Panc1 (cell line): Measurements from ENCODE around the gene TOR1AIP2. TPM values are rescaled to one million over a fixed set of nuclear protein-coding genes. Genes with fewer than 3 reads are reported as not detected.

Source experiments
- ATAC-seq: fragments of 200-7000 bp; cut with Tn5 transposase; 2 replicates; pipeline ENCODE4 v1.9.1; 2020; ENCODE audit warnings: mild to moderate bottlenecking, moderate library complexity
- BruUV-seq: library from RNA; stranded (reverse); fragments of 400-500 nt; replicated peaks from 2 replicates; lab custom pipeline; 2021; lab: Mats Ljungman, UMichigan
- CTCF ChIA-PET: fragments of 300-600 bp; sonication (Branson Sonifier 250); formaldehyde crosslinking; loops from one replicate; lab custom pipeline; 2022; ENCODE audit warnings: antibody characterized with exemption; lab: Charles Lee
- POLR2A ChIA-PET: fragments of 300-600 bp; sonication (Branson Sonifier 250); formaldehyde crosslinking; loops from one replicate; lab custom pipeline; 2022; ENCODE audit warnings: antibody characterized with exemption; lab: Charles Lee
- DNase-seq: peaks from one replicate; pipeline ENCODE4 v3.0.0-alpha.2; 2010; ENCODE audit warnings: low read depth, low spot score
- H3K27ac ChIP-seq: 2 replicates; pipeline ENCODE4 v1.5.1; 2011; ENCODE audit warnings: mild to moderate bottlenecking, low read length, inconsistent platforms
- H3K27me3 ChIP-seq: fragments of 200-500 bp; sonication (Bioruptor generic); 2 replicates; pipeline ENCODE4 v1.6.0; 2014; ENCODE audit warnings: low read length, inconsistent platforms; ENCODE audit not compliant: control insufficient read depth, insufficient read depth
- H3K36me3 ChIP-seq: fragments of 200-500 bp; sonication (Bioruptor generic); 2 replicates; pipeline ENCODE4 v1.5.1; 2014; ENCODE audit warnings: inconsistent platforms, mild to moderate bottlenecking, low read length, moderate library complexity; ENCODE audit not compliant: control insufficient read depth, insufficient read depth
- H3K4me1 ChIP-seq: 2 replicates; pipeline ENCODE4 v1.5.1; 2011; ENCODE audit warnings: inconsistent platforms, mild to moderate bottlenecking, low read length, moderate library complexity; ENCODE audit not compliant: control insufficient read depth, insufficient read depth
- H3K4me3 ChIP-seq, 2 experiments: 2 replicates each; pipeline ENCODE4 v1.5.1; 2011 to 2012; ENCODE audit warnings: low read depth in 2 of 2, low read length in 2 of 2, mild to moderate bottlenecking in 2 of 2, inconsistent platforms in 1 of 2, moderate library complexity in 1 of 2
- H3K9me3 ChIP-seq: fragments of 200-500 bp; sonication (Bioruptor generic); 2 replicates; pipeline ENCODE4 v1.5.1; 2014; ENCODE audit warnings: low read depth, mild to moderate bottlenecking, inconsistent platforms, low read length, moderate library complexity; ENCODE audit not compliant: control insufficient read depth, insufficient read depth
- POLR2AphosphoS5 ChIP-seq: IDR thresholded peaks from 2 replicates; pipeline ENCODE4 v1.6.1; 2012; ENCODE audit warnings: mild to moderate bottlenecking, low read depth, low read length, moderate library complexity
- SIN3A ChIP-seq: IDR thresholded peaks from 2 replicates; pipeline ENCODE4 v1.6.1; 2012; ENCODE audit warnings: low read depth, mild to moderate bottlenecking, low read length, moderate library complexity, borderline replicate concordance; ENCODE audit not compliant: insufficient read depth
- TCF7L2 ChIP-seq: IDR thresholded peaks from 2 replicates; pipeline ENCODE4 v1.6.1; 2011; ENCODE audit warnings: mild to moderate bottlenecking, low read depth, low read length, inconsistent platforms
- in situ Hi-C: cut with HindIII; loops from 2 replicates; pipeline ENCODE4 v1.10.0; 2016; ENCODE audit warnings: low sequenced_read_pairs, low pct_unique_long_range_greater_than_20kb
- intact Hi-C: fragments of 100-400 bp; cut with micrococcal nuclease; formaldehyde crosslinking; loops from one replicate; pipeline ENCODE4 v1.10.0; 2022; ENCODE audit not compliant: unreplicated experiment
- total RNA-seq: library from RNA; stranded (reverse); gene quantifications from one replicate; pipeline ENCODE4 v1.2.1, GENCODE V29; 2021; ENCODE audit not compliant: unreplicated experiment
- TF ChIP-seq, protein P1 (sequence below), 2 experiments: IDR thresholded peaks; 2 replicates each; pipeline ENCODE4 v1.6.1; 2011 to 2012; ENCODE audit warnings: low read depth in 2 of 2, control low read depth in 1 of 2, low read length in 1 of 2, mild to moderate bottlenecking in 1 of 2, moderate library complexity in 1 of 2; ENCODE audit not compliant: insufficient read depth in 1 of 2
- TF ChIP-seq, protein P2 (sequence below): fragments of 450-650 bp; IDR thresholded peaks from 2 replicates; pipeline ENCODE4 v1.5.1; 2017; ENCODE audit warnings: mild to moderate bottlenecking

The TOR1AIP2 gene
- total RNA-seq, 1 experiment from 2014 or later: 94.9 TPM

DNA sequence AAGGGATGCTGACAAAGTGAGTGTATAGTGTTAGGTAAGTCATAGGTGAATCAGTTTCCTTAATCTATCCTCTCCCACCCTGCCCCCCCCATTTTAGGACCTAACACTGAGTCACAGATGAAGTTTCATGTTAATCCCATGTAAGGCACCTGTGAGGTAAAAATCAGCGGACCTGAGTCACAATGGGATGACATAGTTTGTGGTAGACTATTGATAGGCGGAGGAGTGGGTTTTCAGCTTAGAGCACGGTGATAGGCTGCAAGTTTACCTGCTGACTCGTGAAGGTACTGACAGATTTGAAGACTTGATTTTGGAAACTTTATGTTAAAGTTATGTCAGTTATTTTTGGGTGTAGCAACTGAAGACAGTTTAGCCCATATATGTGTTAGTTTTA, 6.1 kb upstream of the TOR1AIP2 start:
- Histone ChIP-seq H3K27ac (peak overlapping the region; percentile 100), H3K27me3 (no peaks in the 10 kb centered on the region), H3K36me3 (peaks cover 34% of the 10 kb centered on the region), H3K4me3 (peak overlapping the region; percentile 97), H3K4me1 (peaks cover 4% of the 10 kb centered on the region; the same call in 1 of the 2 replicates), H3K9me3 (no peaks in the 10 kb centered on the region)
- DNase-seq (no peak), ATAC-seq (no peak)
- BruUV-seq: no TSS peak
- in situ Hi-C loops (no loop called here), intact Hi-C loops (no loop called here)
- CTCF ChIA-PET: no interaction called here
- POLR2A ChIA-PET: no interaction called here
- TF ChIP-seq, protein P1, sequence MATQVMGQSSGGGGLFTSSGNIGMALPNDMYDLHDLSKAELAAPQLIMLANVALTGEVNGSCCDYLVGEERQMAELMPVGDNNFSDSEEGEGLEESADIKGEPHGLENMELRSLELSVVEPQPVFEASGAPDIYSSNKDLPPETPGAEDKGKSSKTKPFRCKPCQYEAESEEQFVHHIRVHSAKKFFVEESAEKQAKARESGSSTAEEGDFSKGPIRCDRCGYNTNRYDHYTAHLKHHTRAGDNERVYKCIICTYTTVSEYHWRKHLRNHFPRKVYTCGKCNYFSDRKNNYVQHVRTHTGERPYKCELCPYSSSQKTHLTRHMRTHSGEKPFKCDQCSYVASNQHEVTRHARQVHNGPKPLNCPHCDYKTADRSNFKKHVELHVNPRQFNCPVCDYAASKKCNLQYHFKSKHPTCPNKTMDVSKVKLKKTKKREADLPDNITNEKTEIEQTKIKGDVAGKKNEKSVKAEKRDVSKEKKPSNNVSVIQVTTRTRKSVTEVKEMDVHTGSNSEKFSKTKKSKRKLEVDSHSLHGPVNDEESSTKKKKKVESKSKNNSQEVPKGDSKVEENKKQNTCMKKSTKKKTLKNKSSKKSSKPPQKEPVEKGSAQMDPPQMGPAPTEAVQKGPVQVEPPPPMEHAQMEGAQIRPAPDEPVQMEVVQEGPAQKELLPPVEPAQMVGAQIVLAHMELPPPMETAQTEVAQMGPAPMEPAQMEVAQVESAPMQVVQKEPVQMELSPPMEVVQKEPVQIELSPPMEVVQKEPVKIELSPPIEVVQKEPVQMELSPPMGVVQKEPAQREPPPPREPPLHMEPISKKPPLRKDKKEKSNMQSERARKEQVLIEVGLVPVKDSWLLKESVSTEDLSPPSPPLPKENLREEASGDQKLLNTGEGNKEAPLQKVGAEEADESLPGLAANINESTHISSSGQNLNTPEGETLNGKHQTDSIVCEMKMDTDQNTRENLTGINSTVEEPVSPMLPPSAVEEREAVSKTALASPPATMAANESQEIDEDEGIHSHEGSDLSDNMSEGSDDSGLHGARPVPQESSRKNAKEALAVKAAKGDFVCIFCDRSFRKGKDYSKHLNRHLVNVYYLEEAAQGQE (IDR thresholded peaks at IDR 0.05; ENCODE audit: insufficient read depth in 1 of 2, low read depth in 2 of 2, low read length in 1 of 2): no peak
- TF ChIP-seq SIN3A: no peak
- TF ChIP-seq, protein P2, sequence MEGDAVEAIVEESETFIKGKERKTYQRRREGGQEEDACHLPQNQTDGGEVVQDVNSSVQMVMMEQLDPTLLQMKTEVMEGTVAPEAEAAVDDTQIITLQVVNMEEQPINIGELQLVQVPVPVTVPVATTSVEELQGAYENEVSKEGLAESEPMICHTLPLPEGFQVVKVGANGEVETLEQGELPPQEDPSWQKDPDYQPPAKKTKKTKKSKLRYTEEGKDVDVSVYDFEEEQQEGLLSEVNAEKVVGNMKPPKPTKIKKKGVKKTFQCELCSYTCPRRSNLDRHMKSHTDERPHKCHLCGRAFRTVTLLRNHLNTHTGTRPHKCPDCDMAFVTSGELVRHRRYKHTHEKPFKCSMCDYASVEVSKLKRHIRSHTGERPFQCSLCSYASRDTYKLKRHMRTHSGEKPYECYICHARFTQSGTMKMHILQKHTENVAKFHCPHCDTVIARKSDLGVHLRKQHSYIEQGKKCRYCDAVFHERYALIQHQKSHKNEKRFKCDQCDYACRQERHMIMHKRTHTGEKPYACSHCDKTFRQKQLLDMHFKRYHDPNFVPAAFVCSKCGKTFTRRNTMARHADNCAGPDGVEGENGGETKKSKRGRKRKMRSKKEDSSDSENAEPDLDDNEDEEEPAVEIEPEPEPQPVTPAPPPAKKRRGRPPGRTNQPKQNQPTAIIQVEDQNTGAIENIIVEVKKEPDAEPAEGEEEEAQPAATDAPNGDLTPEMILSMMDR: no peak
- TF ChIP-seq TCF7L2: no peak
- no peak for TF ChIP-seq POLR2AphosphoS5

DNA sequence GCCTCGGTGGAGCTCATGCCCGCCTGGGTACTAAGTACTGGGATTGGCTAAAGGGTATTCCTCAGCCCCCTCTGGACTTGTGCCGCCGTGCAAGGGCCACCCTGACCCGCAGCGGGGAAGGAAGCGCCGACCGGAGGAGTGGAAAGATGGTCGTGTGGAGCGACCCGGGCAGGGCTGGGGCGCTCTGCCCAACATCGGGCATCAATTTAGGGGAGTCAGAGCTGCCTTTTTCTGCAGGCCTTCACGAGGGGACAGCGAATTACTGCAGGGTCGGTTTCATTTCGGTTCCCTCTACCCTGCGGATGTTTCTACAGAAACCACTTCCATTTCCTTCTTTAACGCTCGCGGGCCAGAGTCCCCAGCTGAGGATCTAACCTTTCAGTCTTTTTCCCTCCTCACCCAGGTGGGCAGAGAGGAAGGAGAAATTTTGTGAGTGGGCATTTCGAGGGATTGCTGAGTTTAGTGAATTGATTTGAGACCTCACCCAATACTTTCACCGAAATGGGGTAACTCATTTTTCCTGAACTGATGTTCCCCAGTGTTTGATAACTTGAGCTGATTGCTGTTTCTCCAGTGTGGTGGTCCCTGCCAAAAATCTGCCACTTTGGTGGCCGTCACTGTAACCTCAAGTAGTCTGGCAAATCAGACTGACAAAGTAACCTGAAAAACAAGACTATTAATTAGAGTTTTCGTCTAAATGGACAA, 5.6 kb upstream of the TOR1AIP2 start:
- no TSS peak for BruUV-seq
- Histone ChIP-seq H3K4me1 (peaks cover 4% of the 10 kb centered on the region; the same call in 1 of the 2 replicates), H3K9me3 (no peaks in the 10 kb centered on the region), H3K27me3 (no peaks in the 10 kb centered on the region), H3K4me3 (peak overlapping the region; percentile 97), H3K27ac (peak overlapping the region; percentile 100), H3K36me3 (peaks cover 32% of the 10 kb centered on the region)
- TF ChIP-seq, protein P1 (IDR thresholded peaks at IDR 0.05; ENCODE audit: insufficient read depth in 1 of 2, low read depth in 2 of 2, low read length in 1 of 2): no peak
- TF ChIP-seq TCF7L2 (peak; percentile 5; the same call in 1 of the 2 replicates), SIN3A (peak; percentile 62; the same call in 1 of the 2 replicates)
- DNase-seq (no peak), ATAC-seq (no peak)
- ChIA-PET CTCF (interaction anchor here (0.6 kb wide), 1 partner anchor 177 kb away, joined by 3 read pairs; no protein-coding TSS in a partner anchor), POLR2A (interaction anchor here (1.2 kb wide), 1 partner anchor 8 kb away, joined by 3 read pairs; no protein-coding TSS in a partner anchor)
- intact Hi-C loops (no loop called here), in situ Hi-C loops (no loop called here)
